K562 (cell line): ENCODE results near the gene MRPL32. TPM values are rescaled to one million over a fixed set of nuclear protein-coding genes. Genes with fewer than 3 reads are reported as not detected.
A peak's percentile ranks its signal among the peaks of the same experiment; 100 is the strongest.

ENCODE experiments used
- CBX5 ChIP-seq: IDR thresholded peaks from 2 replicates; pipeline ENCODE4 v1.6.1; 2014; ENCODE audit warnings: low read depth, borderline replicate concordance
- DDX20 ChIP-seq: fragments of 450-650 bp; IDR thresholded peaks from 2 replicates; pipeline ENCODE4 v1.6.1; 2016; ENCODE audit warnings: missing genetic modification characterization, low read depth, mild to moderate bottlenecking, missing compliant biosample characterization, moderate library complexity
- HDAC8 ChIP-seq: fragments of 450-650 bp; IDR thresholded peaks from 2 replicates; pipeline ENCODE4 v1.6.1; 2016; ENCODE audit warnings: mild to moderate bottlenecking, missing genetic modification characterization, moderate library complexity, missing compliant biosample characterization
- KAT7 ChIP-seq: sonication (generic); formaldehyde crosslinking; IDR thresholded peaks from 2 replicates; pipeline ENCODE4 v1.8.0; 2022; ENCODE audit warnings: missing genetic modification reagents, mild to moderate bottlenecking, borderline replicate concordance
- MAFG ChIP-seq: fragments of 450-650 bp; conservative IDR thresholded peaks from 2 replicates; pipeline ENCODE4 v1.6.1; 2016; ENCODE audit warnings: missing genetic modification characterization, missing compliant biosample characterization
- PTRF ChIP-seq: fragments of 450-650 bp; IDR thresholded peaks from 2 replicates; pipeline ENCODE4 v1.6.1; 2016; ENCODE audit warnings: mild to moderate bottlenecking, missing genetic modification characterization, missing compliant biosample characterization
- PYGO2 ChIP-seq: fragments of 450-650 bp; IDR thresholded peaks from 2 replicates; pipeline ENCODE4 v1.6.1; 2016; ENCODE audit warnings: mild to moderate bottlenecking, missing genetic modification characterization, moderate library complexity, missing compliant biosample characterization
- SIRT6 ChIP-seq: IDR thresholded peaks from one replicate; pipeline ENCODE4 v1.6.1; 2012; ENCODE audit warnings: low read depth, mild to moderate bottlenecking, control low read depth, inconsistent platforms, low read length, moderate library complexity
- SMARCC2 ChIP-seq: fragments of 450-650 bp; IDR thresholded peaks from 2 replicates; pipeline ENCODE4 v1.6.1; 2017; ENCODE audit warnings: antibody characterized with exemption, moderate library complexity, mild to moderate bottlenecking, low read depth
- STAG1 ChIP-seq: sonication (generic); formaldehyde crosslinking; IDR thresholded peaks from 2 replicates; pipeline ENCODE4 v1.5.0; 2020; ENCODE audit warnings: missing genetic modification reagents, borderline replicate concordance
- ZBTB8A ChIP-seq: fragments of 450-650 bp; IDR thresholded peaks from 2 replicates; pipeline ENCODE4 v1.6.1; 2018; ENCODE audit warnings: mild to moderate bottlenecking, moderate library complexity; ENCODE audit not compliant: partially characterized antibody
- ZNF507 ChIP-seq: conservative IDR thresholded peaks from 2 replicates; pipeline ENCODE4 v1.6.1; 2017; ENCODE audit warnings: missing genetic modification characterization, missing compliant biosample characterization
- polyA plus RNA-seq, 8 experiments: library from polyadenylated mRNA; depleted of rRNA in 4 of 8; stranded (reverse) in 5 of 8; unstranded in 3 of 8; fragments of >200 nt; fragmentation: Nextera tagmentation in 2 of 8; fragmentation: Illumina TruSeq in 1 of 8; extraction: Ambion mirVana in 2 of 8; extraction: Trizol in 1 of 8; gene quantifications; 2 replicates each; pipeline versions ENCODE4 v1.2.1 to v1.2.3, GENCODE V29; 2011 to 2014; ENCODE audit warnings: inconsistent platforms in 1 of 8, missing spikeins in 1 of 8
- total RNA-seq, 7 experiments: library from RNA; depleted of rRNA in 6 of 7; stranded (reverse); fragments of >200 nt in 6 of 7; fragmentation: Illumina TruSeq in 2 of 7; extraction: Trizol in 2 of 7; gene quantifications; 2 replicates each; pipeline versions ENCODE4 v1.2.1 to v1.2.3, GENCODE V29; 2011 to 2021; ENCODE audit warnings: low replicate concordance in 1 of 7
- TF ChIP-seq, protein P1 (sequence below): fragments of 250-450 bp; sonication (Bioruptor Pico); IDR thresholded peaks from 2 replicates; pipeline ENCODE4 v1.4.0; 2020; ENCODE audit warnings: mild to moderate bottlenecking, moderate library complexity
- TF ChIP-seq, protein P2 (sequence below), 2 experiments: IDR thresholded peaks; 2 replicates each; pipeline ENCODE4 v1.6.1; 2012; ENCODE audit warnings: improper control_type of control experiment in 2 of 2, low read depth in 2 of 2, low read length in 2 of 2, borderline replicate concordance in 1 of 2
- TF ChIP-seq, protein P3 (sequence below): IDR thresholded peaks from 2 replicates; pipeline ENCODE4 v1.6.1; 2011; ENCODE audit not compliant: insufficient read length; ENCODE audit errors: extremely low read depth
- TF ChIP-seq, protein P4 (sequence below): fragments of 150-350 bp; IDR thresholded peaks from 2 replicates; pipeline ENCODE4 v1.6.1; 2014; ENCODE audit warnings: low read depth, mild to moderate bottlenecking, low read length, borderline replicate concordance

MRPL32 gene
- total and polyA plus RNA-seq, 9 of the 15 experiments (the other 6 are each of a cell fraction or from before 2014, with no cell fraction given), result 75.5 to 351 (median 138) TPM

DNA sequence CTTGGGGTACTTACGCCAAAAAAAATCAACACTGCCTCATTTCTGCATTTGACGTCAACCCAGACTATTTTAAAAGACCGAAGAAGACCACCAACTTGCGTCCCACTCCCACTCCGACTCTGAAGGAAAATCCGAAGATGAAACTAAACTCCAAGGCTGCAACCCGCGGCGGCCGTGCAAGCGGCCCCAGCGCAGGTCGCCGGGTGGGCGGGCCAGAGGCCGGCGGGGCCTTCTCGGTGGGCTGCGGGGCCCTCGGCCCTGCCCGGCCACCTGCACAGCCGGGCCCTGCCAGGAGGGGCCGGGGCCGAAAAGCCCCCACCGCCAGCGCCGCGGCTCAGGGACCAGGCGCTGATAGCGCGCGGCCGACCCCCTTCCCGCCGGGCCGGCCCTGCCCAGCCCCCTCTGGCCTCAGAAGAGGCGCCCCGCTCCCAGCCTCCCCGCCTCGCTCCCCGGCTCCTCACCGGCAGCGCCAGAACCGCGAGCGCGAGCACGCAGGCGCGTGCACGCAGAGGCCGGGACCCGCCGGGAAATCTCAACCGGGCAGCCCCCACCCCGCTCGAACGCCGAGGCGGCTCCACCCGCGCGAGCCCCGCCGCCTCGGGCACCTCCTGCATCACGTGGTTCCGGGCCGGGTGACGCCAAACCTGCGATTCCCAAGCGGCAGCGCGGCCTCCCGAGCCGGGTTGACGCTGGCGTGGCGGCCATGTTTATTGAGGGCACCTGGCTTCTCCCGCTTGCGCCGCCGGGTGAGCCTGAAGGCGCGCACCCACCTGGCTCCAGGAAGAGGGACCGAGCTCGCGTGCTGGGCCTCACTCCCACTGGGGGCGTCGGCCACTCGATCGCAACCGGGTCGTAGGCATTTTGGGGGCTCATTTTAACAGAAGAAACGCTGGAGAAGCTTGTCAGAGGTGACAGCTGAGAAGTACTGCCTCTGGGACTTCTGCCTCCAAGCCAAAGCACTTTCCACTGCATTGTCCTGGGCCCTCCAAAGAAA, 20.4 kb upstream of the MRPL32 start, which contains the start of gene C7orf25 (continued):
- TF ChIP-seq, protein P1, sequence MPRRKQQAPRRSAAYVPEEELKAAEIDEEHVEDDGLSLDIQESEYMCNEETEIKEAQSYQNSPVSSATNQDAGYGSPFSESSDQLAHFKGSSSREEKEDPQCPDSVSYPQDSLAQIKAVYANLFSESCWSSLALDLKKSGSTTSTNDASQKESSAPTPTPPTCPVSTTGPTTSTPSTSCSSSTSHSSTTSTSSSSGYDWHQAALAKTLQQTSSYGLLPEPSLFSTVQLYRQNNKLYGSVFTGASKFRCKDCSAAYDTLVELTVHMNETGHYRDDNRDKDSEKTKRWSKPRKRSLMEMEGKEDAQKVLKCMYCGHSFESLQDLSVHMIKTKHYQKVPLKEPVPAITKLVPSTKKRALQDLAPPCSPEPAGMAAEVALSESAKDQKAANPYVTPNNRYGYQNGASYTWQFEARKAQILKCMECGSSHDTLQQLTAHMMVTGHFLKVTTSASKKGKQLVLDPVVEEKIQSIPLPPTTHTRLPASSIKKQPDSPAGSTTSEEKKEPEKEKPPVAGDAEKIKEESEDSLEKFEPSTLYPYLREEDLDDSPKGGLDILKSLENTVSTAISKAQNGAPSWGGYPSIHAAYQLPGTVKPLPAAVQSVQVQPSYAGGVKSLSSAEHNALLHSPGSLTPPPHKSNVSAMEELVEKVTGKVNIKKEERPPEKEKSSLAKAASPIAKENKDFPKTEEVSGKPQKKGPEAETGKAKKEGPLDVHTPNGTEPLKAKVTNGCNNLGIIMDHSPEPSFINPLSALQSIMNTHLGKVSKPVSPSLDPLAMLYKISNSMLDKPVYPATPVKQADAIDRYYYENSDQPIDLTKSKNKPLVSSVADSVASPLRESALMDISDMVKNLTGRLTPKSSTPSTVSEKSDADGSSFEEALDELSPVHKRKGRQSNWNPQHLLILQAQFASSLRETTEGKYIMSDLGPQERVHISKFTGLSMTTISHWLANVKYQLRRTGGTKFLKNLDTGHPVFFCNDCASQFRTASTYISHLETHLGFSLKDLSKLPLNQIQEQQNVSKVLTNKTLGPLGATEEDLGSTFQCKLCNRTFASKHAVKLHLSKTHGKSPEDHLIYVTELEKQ, result no peak
- TF ChIP-seq MAFG (tag), result no peak
- TF ChIP-seq ZBTB8A, result no peak
- TF ChIP-seq, protein P2, sequence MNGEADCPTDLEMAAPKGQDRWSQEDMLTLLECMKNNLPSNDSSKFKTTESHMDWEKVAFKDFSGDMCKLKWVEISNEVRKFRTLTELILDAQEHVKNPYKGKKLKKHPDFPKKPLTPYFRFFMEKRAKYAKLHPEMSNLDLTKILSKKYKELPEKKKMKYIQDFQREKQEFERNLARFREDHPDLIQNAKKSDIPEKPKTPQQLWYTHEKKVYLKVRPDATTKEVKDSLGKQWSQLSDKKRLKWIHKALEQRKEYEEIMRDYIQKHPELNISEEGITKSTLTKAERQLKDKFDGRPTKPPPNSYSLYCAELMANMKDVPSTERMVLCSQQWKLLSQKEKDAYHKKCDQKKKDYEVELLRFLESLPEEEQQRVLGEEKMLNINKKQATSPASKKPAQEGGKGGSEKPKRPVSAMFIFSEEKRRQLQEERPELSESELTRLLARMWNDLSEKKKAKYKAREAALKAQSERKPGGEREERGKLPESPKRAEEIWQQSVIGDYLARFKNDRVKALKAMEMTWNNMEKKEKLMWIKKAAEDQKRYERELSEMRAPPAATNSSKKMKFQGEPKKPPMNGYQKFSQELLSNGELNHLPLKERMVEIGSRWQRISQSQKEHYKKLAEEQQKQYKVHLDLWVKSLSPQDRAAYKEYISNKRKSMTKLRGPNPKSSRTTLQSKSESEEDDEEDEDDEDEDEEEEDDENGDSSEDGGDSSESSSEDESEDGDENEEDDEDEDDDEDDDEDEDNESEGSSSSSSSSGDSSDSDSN (IDR thresholded peaks at IDR 0.05; ENCODE audit: borderline replicate concordance in 1 of 2, low read depth in 2 of 2, low read length in 2 of 2), result peak in 1 of 2 experiments; percentile 49; a peak in 1 of 4 replicates
- TF ChIP-seq, protein P3, sequence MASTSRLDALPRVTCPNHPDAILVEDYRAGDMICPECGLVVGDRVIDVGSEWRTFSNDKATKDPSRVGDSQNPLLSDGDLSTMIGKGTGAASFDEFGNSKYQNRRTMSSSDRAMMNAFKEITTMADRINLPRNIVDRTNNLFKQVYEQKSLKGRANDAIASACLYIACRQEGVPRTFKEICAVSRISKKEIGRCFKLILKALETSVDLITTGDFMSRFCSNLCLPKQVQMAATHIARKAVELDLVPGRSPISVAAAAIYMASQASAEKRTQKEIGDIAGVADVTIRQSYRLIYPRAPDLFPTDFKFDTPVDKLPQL, result no peak
- no peak for TF ChIP-seq PTRF (tag)
- no peak for TF ChIP-seq PYGO2 (tag)
- TF ChIP-seq HDAC8 (tag), result no peak
- TF ChIP-seq ZNF507 (tag), result no peak
- no peak for TF ChIP-seq CBX5
- no peak; the same call in 1 of the 2 replicates for TF ChIP-seq KAT7
- no peak for TF ChIP-seq STAG1 (CRISPR knock-in tag)
- no peak for TF ChIP-seq SIRT6
- no peak for TF ChIP-seq SMARCC2
- no peak for TF ChIP-seq DDX20 (tag)
- TF ChIP-seq, protein P4, sequence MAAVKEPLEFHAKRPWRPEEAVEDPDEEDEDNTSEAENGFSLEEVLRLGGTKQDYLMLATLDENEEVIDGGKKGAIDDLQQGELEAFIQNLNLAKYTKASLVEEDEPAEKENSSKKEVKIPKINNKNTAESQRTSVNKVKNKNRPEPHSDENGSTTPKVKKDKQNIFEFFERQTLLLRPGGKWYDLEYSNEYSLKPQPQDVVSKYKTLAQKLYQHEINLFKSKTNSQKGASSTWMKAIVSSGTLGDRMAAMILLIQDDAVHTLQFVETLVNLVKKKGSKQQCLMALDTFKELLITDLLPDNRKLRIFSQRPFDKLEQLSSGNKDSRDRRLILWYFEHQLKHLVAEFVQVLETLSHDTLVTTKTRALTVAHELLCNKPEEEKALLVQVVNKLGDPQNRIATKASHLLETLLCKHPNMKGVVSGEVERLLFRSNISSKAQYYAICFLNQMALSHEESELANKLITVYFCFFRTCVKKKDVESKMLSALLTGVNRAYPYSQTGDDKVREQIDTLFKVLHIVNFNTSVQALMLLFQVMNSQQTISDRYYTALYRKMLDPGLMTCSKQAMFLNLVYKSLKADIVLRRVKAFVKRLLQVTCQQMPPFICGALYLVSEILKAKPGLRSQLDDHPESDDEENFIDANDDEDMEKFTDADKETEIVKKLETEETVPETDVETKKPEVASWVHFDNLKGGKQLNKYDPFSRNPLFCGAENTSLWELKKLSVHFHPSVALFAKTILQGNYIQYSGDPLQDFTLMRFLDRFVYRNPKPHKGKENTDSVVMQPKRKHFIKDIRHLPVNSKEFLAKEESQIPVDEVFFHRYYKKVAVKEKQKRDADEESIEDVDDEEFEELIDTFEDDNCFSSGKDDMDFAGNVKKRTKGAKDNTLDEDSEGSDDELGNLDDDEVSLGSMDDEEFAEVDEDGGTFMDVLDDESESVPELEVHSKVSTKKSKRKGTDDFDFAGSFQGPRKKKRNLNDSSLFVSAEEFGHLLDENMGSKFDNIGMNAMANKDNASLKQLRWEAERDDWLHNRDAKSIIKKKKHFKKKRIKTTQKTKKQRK, result no peak
